NCI-H774 (cell line): ENCODE results near the gene WNT9A.
A peak's percentile ranks its signal among the peaks of the same experiment; 100 is the strongest.

Experiments
- DNase-seq: peaks from one replicate; lab custom pipeline; 2025; lab: John Stamatoyannopoulos, UW

WNT9A gene

DNA sequence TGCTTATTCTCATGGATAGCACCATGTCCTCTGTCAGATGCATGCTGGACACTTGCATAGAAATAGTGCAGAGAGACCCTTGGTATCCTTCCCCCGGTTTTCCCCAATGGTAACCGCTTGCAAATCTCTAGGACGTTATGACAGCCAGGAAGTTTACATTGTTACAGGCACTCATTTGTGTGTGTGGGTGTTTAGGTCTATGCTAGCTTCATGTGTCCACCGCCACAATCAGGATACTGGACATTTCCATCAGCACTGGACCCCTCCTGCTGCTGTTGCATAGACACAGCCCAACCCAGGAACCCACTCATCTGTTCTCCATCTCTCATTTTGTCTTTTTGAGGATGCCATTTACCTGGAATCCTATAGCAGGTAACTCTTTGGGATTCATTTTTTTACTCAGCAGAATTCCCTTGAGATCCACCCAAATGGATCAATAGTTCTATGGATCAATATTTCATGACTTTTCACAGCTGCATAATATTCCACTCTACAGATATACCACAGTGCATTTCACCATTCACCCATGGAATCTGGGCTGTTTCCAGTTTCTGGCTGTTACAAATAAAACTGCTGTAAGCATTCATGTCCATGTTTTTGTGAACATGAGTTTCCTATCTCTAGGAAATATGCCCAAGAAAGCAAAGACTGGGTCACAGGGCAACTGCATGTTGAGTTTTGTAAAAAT is 6.6 kb upstream of the WNT9A start:
- no peak for DNase-seq

DNA sequence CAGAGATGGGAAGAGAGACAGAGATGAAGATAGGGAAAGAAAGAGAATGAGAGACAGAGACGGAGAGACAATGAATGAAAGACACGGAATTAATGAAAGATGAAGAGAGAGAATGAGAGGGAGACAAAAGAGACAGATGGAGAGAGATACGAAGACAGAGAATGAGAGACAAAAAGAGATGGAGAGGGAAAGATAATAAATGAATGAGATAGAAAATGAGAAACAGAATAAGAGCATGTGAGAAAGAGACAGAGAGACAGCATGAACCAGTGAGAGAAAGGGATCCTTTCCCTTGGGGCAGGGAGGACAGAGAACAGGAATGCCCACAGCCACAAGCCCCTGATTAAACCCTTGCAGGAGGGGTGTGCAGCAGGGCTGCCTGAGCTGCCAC is 5.3 kb upstream of the WNT9A start:
- DNase-seq: no peak

DNA sequence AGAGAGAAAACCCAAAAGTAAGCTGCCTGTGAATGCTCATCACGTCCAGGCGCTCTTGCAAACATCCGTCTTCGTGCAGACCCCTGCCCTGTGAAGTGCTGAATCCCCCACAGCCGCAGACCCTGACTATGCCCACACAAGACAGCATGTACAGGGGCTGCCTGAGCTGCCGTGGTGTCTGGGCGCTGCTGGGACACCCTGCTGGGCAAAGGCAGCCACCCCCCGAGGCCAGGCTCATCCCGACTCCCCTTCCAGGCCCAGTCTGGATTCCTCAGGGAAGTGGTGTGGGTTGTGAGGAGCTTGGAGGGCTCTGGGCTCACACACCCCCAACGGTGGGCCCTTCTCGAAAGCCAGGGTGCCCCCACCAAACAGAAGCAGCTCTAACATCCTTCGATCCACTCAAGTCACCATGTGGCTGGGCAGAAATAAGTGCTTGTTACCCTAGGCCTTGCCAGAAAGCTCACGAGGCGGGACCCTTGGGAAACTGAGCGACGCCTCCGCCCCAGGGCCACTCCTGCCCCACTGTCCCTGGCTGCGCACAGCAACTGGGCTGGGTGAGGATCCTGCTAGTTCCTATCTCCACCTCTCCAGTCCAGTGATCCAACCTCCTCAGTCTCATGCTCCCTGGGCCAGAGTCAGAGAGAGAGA is 4.8 kb upstream of the WNT9A start:
- DNase-seq: no peak

DNA sequence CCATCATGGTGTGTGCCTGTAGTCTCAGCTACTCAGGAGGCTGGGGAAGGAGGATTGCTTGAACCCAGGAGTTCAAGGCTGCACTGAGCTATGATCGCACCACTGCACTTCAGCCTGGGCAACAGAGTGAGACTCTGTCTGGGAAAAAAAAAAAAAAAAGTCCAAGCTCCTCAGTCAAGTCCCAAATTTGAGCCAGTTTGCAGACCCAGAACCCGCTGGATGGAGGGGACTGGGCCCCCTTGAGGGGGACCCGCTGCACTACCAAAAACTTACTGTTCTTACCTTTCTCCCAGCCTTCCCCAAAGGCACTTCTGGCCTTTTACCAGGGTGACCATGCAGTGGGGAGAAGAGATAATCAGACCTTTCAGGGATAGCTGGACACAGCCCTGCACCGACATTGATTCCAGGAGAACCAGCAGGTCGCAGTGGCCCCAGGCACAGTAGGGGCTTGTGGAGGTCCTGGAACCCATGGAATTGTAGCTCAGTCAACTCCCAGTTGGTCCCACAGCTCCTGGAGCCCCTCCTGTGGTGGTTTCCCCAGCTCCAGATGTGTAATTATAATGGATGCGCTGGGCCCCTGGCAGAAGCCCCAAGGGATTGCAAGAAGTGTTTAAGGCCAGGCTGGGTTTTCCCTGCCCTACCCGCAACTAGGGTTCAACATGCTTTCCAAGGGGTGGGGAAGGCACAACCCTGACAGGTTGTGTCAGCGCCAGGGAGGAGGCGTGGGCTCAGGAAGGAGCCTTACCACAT is 4.1 kb upstream of the WNT9A start:
- DNase-seq: no peak

DNA sequence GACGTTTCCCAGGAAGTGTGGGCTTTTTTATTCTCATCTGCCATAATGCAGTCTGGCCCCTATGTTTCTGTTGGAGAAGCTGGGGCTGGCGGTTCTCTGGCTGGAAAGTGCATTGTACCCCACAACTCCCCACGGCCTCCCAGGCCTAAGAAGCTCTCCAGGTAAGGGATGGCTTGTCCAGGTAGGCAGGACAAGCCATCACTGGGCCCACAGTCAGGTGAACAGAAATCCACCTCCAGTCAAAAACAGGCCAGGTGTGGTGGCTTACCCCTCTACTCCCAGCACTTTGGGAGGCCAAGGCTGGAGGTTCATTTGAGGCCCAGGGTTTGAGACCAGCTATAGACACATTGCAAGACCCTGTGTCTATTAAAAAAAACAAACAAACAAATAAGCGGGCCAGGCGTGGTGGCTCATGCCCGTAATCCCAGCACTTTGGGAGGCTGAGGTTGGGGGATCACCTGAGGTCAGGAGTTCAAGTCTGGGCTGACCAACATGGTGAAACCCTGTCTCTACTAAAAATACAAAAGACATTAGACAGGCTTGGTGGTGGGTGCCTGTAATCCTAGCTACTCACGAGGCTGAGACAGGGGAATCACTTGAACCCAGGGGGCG is 3.1 kb upstream of the WNT9A start:
- DNase-seq: no peak

DNA sequence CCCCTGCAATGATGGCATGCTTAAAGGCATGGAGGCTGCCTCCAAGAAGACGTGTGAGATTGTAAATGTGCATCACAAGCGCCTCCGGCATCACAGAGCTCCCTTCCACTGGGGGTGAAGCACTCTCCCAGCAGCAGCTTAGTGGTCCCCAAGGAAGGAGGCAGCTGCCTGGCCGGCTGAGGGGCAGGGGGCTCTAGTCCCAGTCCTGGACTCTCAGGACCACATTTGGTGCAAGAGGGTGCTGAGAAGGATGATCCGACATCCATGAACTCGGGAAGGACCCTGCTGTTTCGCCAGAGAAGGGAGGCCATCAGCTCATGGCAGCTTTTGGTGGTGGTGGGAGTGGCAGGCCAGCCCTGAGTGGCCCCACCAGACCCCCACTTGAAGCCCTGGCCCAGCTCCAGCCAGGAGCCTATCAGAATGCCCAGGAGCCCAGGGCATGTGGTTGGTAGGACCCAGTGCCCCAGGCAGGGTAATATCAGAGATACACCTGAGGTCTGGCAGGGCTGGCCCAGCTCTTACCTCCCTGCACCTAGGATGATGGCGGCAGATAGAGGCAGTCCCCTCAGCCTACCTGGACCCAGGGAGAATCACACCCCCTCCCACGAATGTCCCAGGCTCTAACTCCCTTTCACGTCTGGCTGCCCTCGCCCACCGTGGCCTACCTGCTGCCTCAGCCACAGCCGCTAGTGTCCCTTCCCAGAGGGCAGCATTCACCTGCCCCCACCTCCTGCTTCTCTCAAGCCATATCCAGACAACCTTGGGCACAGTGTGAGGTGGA is 2.4 kb upstream of the WNT9A start:
- DNase-seq: no peak

DNA sequence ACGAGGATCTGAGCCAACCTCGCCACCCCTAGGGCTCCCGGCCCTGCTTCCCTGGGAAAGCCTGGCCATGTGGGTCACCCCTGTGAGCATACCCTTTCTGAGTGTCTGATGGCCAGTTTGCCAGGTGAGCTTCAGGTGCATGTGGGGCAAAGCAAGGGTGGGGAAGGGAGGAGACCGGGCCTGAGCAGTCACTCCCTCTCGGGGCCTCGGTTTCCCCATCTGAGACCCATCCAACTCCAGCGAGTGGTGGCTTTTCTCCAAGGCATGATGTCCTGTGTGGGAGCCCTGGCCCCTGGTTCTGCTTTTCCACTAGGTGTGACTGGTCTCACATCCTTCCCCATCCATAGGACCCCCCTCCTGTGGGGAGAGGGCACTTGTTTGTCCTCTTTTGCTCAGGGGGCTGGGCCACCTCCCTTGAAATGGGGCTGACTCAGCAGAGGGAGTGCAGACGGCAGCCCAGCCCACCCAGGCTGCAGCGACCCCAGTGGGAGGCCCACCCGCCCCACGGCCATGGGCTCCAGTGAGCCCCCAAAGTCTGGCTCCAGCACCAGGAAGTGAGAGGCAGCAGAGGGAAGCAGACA is 1.7 kb upstream of the WNT9A start:
- no peak for DNase-seq

DNA sequence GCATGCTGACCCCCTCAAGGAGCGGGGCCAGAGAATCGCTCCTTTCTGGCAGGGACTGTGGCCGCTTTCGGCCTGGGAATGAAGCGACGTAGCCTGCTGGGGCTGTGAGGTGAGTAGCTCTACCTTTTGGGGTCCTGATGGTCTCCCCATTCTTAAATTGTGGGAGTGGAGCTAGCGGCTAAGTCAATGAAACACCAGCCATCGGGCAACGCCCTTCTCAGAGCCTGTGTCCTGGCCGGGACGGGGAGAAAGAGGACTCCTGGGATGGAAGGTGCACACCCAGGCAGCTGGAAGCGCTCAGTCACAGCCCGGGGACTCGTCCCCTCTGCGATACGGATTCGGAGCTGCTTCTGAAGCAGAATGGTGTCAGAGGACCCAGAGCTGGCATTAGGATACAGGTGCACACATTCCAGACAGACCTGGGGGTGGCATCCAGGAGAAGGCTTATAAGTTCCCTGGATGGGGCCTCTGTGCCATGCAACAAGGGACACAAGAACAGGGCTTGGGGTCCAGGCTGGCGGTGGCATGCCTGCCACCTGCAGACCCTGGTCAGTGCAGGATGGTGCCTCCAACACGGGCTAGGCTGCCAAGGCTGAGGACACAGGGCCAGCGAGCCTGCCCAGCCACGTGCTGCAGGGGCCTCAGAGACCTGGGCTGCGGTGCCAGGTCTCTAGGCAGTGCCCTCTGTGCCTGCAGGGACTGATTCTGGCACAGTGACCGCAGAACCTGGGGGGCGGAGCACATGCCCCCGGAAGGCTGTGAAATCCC is 945 bp upstream of the WNT9A start:
- DNase-seq: no peak

DNA sequence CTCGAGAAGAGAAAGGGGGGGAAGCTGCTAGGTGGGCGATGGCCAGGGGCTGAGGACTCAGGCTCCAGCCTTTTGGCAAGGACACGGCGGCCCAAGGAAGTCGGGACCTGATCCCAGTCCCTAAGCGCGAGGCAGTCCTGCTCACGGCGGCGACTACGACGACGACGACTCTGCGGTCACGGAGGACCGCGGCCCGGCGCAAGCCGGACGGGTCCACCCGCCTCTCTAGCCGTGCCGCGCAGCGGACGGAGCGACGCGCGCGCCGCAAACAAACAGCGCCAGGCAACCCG is 401 bp downstream of the WNT9A start:
- peak; percentile 9 for DNase-seq

DNA sequence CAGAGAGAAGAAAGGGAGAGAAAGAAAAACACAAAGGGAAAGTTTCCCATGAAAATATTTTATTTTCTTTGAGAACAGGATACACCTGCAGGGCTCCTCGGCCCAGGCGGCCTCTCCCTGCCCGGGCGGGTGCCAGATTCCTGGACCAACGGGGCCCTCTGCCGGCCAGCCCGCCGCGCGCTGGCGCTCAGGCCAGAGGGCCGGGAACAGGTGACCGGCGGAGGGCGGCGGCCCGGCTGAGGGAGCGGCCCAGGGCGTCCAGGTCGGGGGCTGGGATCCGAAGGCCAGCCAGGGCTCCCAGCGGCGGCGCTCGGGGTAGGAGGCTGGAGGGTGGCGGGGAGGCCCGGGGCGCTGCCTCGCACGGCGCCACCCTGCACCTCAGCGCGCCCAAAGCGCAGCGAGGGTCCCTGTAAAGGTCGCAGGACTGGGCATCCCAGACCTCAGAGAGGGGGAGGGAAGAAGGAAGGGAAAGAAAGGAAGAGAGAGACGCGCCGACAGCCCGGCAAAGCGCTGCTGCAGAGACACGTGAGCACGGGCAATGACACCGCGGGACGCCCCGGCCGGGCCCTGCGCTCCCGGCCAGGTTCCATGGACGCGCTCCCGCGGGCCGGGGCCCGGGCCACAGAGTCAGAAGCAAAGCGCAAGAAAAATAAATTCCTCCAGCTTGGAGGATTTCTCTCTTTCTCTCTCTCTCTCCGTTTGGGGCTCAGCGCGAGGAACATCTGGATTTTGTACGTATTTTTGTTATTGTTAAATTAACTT is 927 bp downstream of the WNT9A start:
- DNase-seq: peak; percentile 42

DNA sequence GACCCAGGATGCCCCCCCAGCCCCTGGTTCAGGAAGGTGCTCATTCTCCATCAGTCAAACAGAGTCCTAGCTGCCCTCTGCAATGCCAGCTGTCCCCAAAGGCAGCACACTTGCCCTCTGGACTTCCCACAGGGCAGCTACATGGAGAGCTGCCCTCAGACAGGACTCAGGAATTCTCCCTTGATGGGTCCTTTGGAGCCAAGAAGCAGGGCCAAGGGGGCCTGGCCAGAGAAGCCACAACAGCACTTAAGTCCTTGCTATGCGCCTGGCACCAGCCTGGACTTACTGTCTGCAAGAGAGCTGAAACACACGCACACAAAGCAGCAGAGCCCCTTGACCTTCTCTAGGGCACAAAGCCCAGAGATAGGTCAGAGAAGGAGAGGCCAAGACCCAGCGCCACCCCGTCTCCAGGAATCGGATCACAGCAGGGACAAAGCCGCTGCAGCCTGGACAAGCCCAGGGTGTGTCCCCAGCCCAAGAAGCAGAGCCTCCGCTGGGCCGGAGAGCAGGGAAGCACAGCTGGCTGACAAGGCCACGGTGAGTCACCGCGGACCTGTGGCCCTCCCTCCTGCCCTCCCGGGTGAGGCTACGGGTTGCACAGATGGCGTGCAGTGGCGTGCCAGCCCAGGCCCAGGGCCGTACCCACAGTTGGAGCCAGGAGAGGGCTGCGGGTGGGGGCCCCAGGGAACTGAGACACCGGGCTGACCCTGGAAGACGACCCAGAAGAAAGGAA is 1.7 kb downstream of the WNT9A start:
- DNase-seq: peak; percentile 34

DNA sequence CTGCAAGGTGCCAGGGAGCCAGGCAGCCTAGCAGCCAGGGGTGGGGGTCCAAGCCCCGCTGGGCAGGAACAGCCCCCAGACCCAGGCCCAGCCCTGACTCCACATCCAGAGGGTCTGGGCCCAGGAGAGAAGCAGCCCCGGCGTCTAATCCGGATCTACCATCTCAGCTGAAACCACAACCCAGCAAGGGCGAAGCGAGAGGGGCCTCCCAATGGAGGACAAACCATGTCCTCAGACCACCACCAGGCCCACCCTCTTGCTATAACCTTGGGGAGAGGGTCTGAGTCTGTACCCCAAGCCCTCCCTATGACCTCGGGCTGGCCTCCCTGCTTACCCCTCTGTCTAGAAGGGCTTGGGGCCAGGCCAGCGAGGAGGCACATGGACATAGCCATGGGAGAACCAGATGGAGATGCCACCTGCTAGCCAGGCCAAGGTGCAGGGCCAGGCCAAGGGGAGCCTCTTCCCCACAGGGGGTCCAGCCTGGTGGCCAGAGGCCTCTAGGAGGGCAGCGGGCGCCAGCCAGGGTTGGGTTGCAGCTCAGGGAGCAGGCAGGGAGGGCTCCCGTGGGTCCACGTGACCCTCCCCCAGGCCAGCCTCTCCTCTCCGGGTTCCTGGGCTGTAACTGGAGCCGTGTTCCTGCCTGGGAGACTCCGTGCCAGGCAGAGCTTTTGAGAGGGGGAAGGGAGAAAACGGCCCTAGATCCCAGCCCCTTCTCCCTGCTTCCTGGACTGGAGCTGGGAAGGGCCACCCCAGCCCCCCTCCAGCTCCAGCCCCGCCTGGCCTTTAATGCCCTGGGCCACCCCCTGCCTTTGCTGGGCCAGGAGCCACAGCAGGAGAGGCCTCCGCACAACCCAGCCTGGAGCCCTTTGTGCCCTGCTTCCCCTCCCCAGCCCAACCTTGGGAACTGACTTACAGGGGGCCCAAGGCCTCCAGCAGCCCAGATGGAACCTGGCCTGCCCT is 2.5 kb downstream of the WNT9A start:
- no peak for DNase-seq

DNA sequence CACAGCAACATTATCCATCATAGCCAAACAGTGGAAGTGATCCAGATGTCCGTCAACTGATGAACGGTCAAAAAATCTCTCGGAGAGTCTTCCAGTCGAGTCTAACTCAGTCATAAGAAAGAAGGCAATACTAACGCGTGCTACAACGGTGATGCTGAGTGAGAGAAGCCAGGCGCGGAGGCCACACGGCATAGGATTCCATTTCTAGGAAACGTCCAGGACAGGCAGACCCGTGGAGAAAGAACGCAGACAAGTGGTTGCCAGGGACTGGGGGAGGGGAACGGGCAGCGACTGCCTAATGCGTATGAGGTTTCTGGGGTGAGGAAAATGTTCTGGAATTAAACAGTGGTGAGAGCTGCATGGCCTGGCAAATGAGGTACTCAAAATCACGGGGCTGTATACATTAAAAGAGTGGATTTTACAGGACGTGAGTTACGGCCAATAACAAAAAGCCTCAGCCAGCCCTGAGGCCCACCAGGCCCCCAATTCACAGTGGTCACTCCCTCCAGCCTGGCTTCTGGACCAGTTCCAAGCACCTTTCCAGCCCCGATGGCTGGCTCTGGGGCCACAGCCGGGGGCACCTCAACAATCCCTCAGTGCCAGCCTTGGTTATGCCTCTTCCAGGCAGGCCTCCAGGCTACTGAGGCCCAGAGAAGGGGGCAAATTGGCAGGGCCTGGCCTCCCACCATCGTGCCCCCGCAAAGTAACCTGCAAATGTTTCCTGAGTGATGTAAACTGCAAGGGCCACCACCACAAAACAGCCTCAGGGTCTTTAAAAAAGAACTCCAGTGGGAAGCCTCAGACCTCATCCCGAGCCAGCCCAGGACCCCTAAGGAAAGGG is 3.4 kb downstream of the WNT9A start:
- DNase-seq: no peak

DNA sequence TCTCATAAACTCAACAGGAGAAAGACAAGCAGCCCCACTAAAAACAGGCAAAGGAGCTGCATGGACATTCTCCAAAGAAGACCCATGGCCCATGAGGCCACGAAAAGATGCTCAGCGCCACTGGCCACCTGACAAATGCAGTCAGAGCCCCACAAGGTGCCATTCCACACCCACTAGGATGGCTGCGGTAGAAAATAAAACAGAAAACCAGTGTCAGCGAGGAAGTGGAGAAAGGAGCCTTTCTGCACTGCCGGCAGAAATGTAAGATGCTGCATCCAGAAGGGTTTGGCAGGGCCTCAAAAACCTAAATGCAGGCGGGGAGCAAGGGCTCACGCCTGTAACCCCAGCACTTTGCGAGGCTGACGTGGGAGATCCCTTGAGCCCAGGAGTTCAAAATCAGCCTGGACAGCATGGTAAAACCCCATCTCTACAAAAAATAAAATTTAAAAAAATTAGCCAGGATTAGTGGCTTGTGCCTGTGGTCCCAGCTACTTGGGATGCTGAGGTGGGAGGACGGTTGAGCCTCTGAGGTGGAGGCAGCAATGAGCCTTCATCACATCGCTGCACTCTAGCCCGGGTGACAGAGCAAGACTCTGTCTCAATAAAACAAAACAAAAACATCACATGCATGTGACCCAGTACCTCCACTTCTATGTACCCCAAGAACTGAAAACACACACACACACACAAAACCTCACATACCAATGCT is 4.2 kb downstream of the WNT9A start:
- no peak for DNase-seq

DNA sequence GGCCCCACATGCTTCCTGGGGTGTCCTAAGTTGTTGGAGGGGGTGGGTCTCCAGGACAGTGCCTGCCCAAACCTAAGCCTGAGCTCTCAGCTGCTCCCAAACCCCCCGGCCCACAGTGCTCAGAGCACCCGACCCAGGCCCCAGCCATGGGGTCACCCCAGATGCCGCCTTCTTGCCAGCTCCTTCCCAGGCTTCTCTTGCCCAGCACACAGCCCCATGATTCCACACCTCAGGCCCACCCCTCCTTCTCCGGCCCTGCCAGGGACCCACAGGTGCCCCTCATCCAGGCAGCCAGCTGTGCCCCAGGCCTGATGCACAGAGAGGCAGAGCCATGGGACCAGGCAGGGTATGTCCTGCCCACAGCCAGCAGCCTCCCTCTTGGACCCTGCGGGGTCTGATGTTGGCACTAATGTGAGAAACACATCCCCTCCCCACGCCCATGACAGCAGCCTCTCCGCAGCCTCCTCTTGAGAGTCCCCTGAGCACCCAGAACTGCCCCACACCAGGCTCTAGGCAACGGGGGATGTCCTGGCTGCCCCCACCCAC is 4.9 kb downstream of the WNT9A start:
- DNase-seq: no peak

DNA sequence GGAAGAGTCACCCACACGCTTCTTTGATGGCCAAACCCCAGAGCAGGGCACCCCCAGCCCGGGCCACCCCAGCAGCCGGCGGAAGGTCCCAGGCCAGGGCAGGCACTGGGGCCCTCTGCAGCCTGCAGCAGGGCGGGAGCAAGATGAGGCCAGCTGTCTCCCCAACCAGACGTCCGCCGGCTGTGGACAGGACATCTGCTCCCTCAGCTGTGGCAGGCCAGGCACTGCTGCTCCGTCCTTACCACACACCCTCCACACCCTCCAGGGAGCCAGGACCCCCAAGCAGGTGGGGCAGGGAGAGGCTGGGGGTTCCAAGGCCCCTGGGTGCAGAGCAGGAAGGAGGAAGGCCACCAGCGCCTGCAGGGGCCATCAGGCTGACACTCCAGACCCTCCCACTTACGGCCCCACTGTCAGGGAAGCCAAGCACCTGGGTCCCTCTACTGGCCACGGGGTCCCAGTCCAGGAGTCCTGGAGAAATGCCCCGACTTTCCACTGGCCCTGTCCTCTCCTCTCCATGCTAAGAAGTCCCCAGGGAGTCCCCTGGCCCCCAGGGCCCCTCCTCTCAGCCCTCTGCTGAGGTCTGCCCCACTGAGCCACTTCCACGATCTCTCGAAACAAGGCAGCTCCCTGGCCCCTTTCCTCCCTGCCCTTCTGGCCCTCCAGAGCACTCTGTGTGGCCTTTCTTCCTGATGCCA is 5.6 kb downstream of the WNT9A start:
- no peak for DNase-seq
